H9 (cell line): ENCODE results near the gene PPIP5K1. TPM values are rescaled to one million over a fixed set of nuclear protein-coding genes. Genes with fewer than 3 reads are reported as not detected.
A peak's percentile ranks its signal among the peaks of the same experiment; 100 is the strongest.

Source experiments
- DNase-seq: peaks from one replicate; pipeline ENCODE4 v3.0.0-alpha.2; 2017
- H2AFZ ChIP-seq: one replicate; pipeline ENCODE4 v1.6.1; 2013; ENCODE audit warnings: mild to moderate bottlenecking, low read length, control low read depth, moderate library complexity
- H2AK5ac ChIP-seq: 2 replicates; pipeline ENCODE4 v1.6.1; 2013; ENCODE audit warnings: low read length, control low read depth, mixed read lengths; ENCODE audit not compliant: insufficient read length
- H2BK120ac ChIP-seq: one replicate; pipeline ENCODE4 v1.6.1; 2013; ENCODE audit warnings: low read depth, mild to moderate bottlenecking, low read length, control low read depth, inconsistent platforms; ENCODE audit not compliant: poor library complexity, severe bottlenecking
- H2BK12ac ChIP-seq: 2 replicates; pipeline ENCODE4 v1.6.1; 2013; ENCODE audit warnings: low read length, control low read depth, mixed read lengths, low read depth; ENCODE audit not compliant: insufficient read length
- H2BK15ac ChIP-seq: 2 replicates; pipeline ENCODE4 v1.6.1; 2013; ENCODE audit warnings: low read depth, low read length, control low read depth
- H2BK20ac ChIP-seq: one replicate; pipeline ENCODE4 v1.6.1; 2013; ENCODE audit warnings: low read depth, mild to moderate bottlenecking, low read length, control low read depth, inconsistent platforms; ENCODE audit not compliant: poor library complexity, severe bottlenecking
- H2BK5ac ChIP-seq: 2 replicates; pipeline ENCODE4 v1.6.1; 2013; ENCODE audit warnings: low read length, control low read depth, mixed read lengths; ENCODE audit not compliant: insufficient read length
- H3K14ac ChIP-seq: 2 replicates; pipeline ENCODE4 v1.6.1; 2013; ENCODE audit warnings: low read length, control low read depth; ENCODE audit not compliant: insufficient read depth
- H3K18ac ChIP-seq: 2 replicates; pipeline ENCODE4 v1.6.1; 2013; ENCODE audit warnings: low read depth, mild to moderate bottlenecking, mixed read lengths, low read length, control low read depth; ENCODE audit not compliant: insufficient read length
- H3K23ac ChIP-seq: 2 replicates; pipeline ENCODE4 v1.6.1; 2013; ENCODE audit warnings: low read length, control low read depth, mixed read lengths, low read depth; ENCODE audit not compliant: insufficient read length
- H3K23me2 ChIP-seq: 2 replicates; pipeline ENCODE4 v1.6.1; 2013; ENCODE audit warnings: low read depth, mild to moderate bottlenecking, mixed read lengths, low read length, control low read depth; ENCODE audit not compliant: insufficient read length, poor library complexity, severe bottlenecking
- H3K27ac ChIP-seq: 2 replicates; pipeline ENCODE4 v1.5.1; 2013; ENCODE audit warnings: low read length, control low read depth, mixed read lengths, low read depth; ENCODE audit not compliant: insufficient read length
- H3K27me3 ChIP-seq: 2 replicates; pipeline ENCODE4 v1.6.1; 2013; ENCODE audit warnings: low read length, control low read depth, inconsistent platforms; ENCODE audit not compliant: insufficient read depth
- H3K4ac ChIP-seq: 2 replicates; pipeline ENCODE4 v1.6.1; 2013; ENCODE audit warnings: low read depth, mild to moderate bottlenecking, control low read depth, inconsistent platforms, low read length, moderate library complexity
- H3K4me1 ChIP-seq: 2 replicates; pipeline ENCODE4 v1.6.1; 2013; ENCODE audit warnings: low read length, control low read depth, inconsistent platforms; ENCODE audit not compliant: insufficient read depth
- H3K4me2 ChIP-seq: 2 replicates; pipeline ENCODE4 v1.6.1; 2013; ENCODE audit warnings: low read length, control low read depth, mixed read lengths; ENCODE audit not compliant: insufficient read length, insufficient read depth
- H3K56ac ChIP-seq: 2 replicates; pipeline ENCODE4 v1.6.1; 2013; ENCODE audit warnings: low read depth, mild to moderate bottlenecking, mixed read lengths, low read length, control low read depth; ENCODE audit not compliant: insufficient read length
- H3K79me1 ChIP-seq: 2 replicates; pipeline ENCODE4 v1.6.1; 2013; ENCODE audit warnings: low read depth, mild to moderate bottlenecking, moderate library complexity, low read length, control low read depth, inconsistent platforms; ENCODE audit not compliant: insufficient read depth, poor library complexity, severe bottlenecking
- H3K79me2 ChIP-seq: 2 replicates; pipeline ENCODE4 v1.6.1; 2013; ENCODE audit warnings: low read length, control low read depth, inconsistent platforms; ENCODE audit not compliant: insufficient read depth
- H3K9ac ChIP-seq: 2 replicates; pipeline ENCODE4 v1.6.1; 2013; ENCODE audit warnings: low read length, control low read depth, mixed read lengths; ENCODE audit not compliant: insufficient read length; ENCODE audit errors: extremely low read depth
- H3K9me3 ChIP-seq: one replicate; pipeline ENCODE4 v1.6.1; 2013; ENCODE audit warnings: low read depth, low read length, inconsistent platforms; ENCODE audit not compliant: control insufficient read depth
- H3T11ph ChIP-seq: one replicate; pipeline ENCODE4 v1.6.1; 2013; ENCODE audit warnings: mild to moderate bottlenecking, low read length, control low read depth, inconsistent platforms
- H4K20me1 ChIP-seq: one replicate; pipeline ENCODE4 v1.6.1; 2013; ENCODE audit not compliant: control insufficient read depth, insufficient read length, insufficient read depth
- H4K5ac ChIP-seq: 2 replicates; pipeline ENCODE4 v1.6.1; 2013; ENCODE audit warnings: low read depth, mild to moderate bottlenecking, mixed read lengths, low read length, control low read depth; ENCODE audit not compliant: insufficient read length
- H4K8ac ChIP-seq: replicated peaks from 2 replicates; pipeline ENCODE4 v1.6.1; 2013; ENCODE audit warnings: low read length, control low read depth, mixed read lengths, low read depth; ENCODE audit not compliant: insufficient read length
- H4K91ac ChIP-seq: 2 replicates; pipeline ENCODE4 v1.6.1; 2013; ENCODE audit warnings: low read depth, mild to moderate bottlenecking, moderate library complexity, mixed read lengths, low read length, control low read depth; ENCODE audit not compliant: insufficient read length
- H3K27ac Mint-ChIP-seq, 3 experiments: 2 replicates in 2 of 3; 3 replicates in 1 of 3; pipeline ENCODE4 v1.8.0; 2020 to 2021; ENCODE audit warnings: mixed read lengths in 3 of 3, mild to moderate bottlenecking in 1 of 3, moderate library complexity in 1 of 3
- H3K27me3 Mint-ChIP-seq: 2 replicates; pipeline ENCODE4 v1.8.0; 2021; ENCODE audit warnings: low read depth, mild to moderate bottlenecking, moderate library complexity, mixed read lengths
- H3K36me3 Mint-ChIP-seq, 3 experiments: 2 replicates in 2 of 3; 3 replicates in 1 of 3; pipeline ENCODE4 v1.8.0; 2020 to 2021; ENCODE audit warnings: low read depth in 3 of 3, mixed read lengths in 3 of 3; ENCODE audit not compliant: insufficient read depth in 1 of 3
- H3K4me1 Mint-ChIP-seq, 2 experiments: 2 replicates each; pipeline ENCODE4 v1.8.0; 2020; ENCODE audit warnings: mixed read lengths in 2 of 2
- H3K4me3 Mint-ChIP-seq, 2 experiments: 2 replicates in 1 of 2; 3 replicates in 1 of 2; pipeline ENCODE4 v1.8.0; 2020 to 2021; ENCODE audit warnings: mild to moderate bottlenecking in 2 of 2, mixed read lengths in 2 of 2, moderate library complexity in 1 of 2
- H3K9me3 Mint-ChIP-seq, 2 experiments: 2 replicates in 1 of 2; 3 replicates in 1 of 2; pipeline ENCODE4 v1.8.0; 2020; ENCODE audit warnings: mild to moderate bottlenecking in 2 of 2, mixed read lengths in 2 of 2, moderate library complexity in 1 of 2
- CTCF ChIP-seq: fragments of 200-600 bp; sonication (generic); conservative IDR thresholded peaks from 3 replicates; pipeline ENCODE4 v1.8.0; 2021; ENCODE audit warnings: antibody characterized with exemption, mild to moderate bottlenecking
- WGBS: extraction: QIAGEN DNeasy Blood & Tissue Kit; methylation state at CpG from one replicate; pipeline ENCODE4 v1.1.7; 2013; ENCODE audit warnings: missing lambda C conversion rate, low lambda C conversion rate, mixed read lengths; ENCODE audit not compliant: insufficient read length; ENCODE audit errors: extremely low coverage; 5-methylcytosine and 5-hydroxymethylcytosine counted together
- total RNA-seq: library from RNA; stranded (reverse); gene quantifications from 2 replicates; pipeline ENCODE4 v1.2.1, GENCODE V29; 2021

PPIP5K1 gene
- total RNA-seq, 1 experiment from 2014 or later = 28.5 TPM

DNA sequence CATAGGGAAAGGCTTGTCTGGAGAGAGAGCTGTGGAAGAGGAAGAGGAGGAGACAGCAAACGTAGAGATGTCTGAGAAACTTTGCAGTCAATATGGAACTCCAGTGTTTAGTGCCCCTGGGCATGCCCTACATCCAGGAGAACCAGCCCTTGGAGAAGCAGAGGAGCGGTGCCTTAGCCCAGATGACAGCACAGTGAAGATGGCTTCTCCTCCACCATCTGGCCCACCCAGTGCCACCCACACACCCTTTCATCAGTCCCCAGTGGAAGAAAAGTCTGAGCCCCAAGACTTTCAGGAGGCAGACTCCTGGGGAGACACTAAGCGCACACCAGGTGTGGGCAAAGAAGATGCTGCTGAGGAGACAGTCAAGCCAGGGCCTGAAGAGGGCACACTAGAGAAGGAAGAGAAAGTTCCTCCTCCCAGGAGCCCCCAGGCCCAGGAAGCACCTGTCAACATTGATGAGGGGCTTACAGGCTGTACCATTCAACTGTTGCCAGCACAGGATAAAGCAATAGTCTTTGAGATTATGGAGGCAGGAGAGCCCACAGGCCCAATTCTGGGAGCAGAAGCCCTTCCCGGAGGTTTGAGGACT, 65.7 kb downstream of the PPIP5K1 start:
- H2AFZ ChIP-seq = no peak overlapping the region
- DNase-seq = no peak
- no peak overlapping the region for H3K18ac ChIP-seq
- no peak overlapping the region for H4K91ac ChIP-seq
- no peaks in the 10 kb centered on the region for H3K79me1 ChIP-seq
- H3K4me2 ChIP-seq = no peak overlapping the region
- no peaks in the 10 kb centered on the region for H3K9me3 ChIP-seq
- Mint-ChIP-seq H3K9me3 (no peaks in the 10 kb centered on the region; a peak in 1 of 5 replicates), H3K27ac (no peak overlapping the region; a peak in 1 of 7 replicates), H3K36me3 (peaks cover 0 to 7% (median 2%) of the 10 kb centered on the region in 3 experiments; a peak in 3 of 7 replicates), H3K4me3 (no peak overlapping the region), H3K27me3 (peaks cover 64% of the 10 kb centered on the region), H3K4me1 (peaks cover 0 to 11% of the 10 kb centered on the region in 2 experiments)
- no CpG with 5 or more reads among the region's 4 CpGs for WGBS
- H2BK120ac ChIP-seq = no peak overlapping the region
- no peak overlapping the region for H2BK12ac ChIP-seq
- no peak overlapping the region for H2AK5ac ChIP-seq
- no peaks in the 10 kb centered on the region for H4K20me1 ChIP-seq
- no peak overlapping the region for H3K9ac ChIP-seq
- H3T11ph ChIP-seq = no peak overlapping the region
- H3K14ac ChIP-seq = no peak overlapping the region
- no peak overlapping the region for H3K56ac ChIP-seq
- H3K4ac ChIP-seq = no peak overlapping the region
- no peak overlapping the region for H2BK15ac ChIP-seq
- no peak overlapping the region for H4K5ac ChIP-seq
- no peak overlapping the region for H2BK5ac ChIP-seq
- no peak overlapping the region for H3K27ac ChIP-seq
- H3K79me2 ChIP-seq = no peaks in the 10 kb centered on the region
- peaks cover 4% of the 10 kb centered on the region; the same call in 1 of the 2 replicates for H3K27me3 ChIP-seq
- TF ChIP-seq CTCF = peak; percentile 23; the same call in 2 of the 3 replicates
- H2BK20ac ChIP-seq = no peak overlapping the region
- H3K4me1 ChIP-seq = no peaks in the 10 kb centered on the region
- no peaks in the 10 kb centered on the region for H3K23me2 ChIP-seq
- H4K8ac ChIP-seq = no peak overlapping the region
- H3K23ac ChIP-seq = no peak overlapping the region
